ENCODE measurements around the gene IFI16.
"Not testable (repeated sequence)": the region's sequence is repeated elsewhere in the genome, so short reads cannot be mapped to it uniquely, and the experiment has no call there.

The IFI16 gene

GRCh38 chr1:159088546-159089183 is 79.0 kb downstream of the IFI16 start:
- no peak for DNase-seq (ENCODE audit: low read depth, low spot score)
- no peak overlapping the region for H3K4me3 ChIP-seq (ENCODE audit: low read length)

GRCh38 chr1:159089184-159089791 is 79.6 kb downstream of the IFI16 start:
- H3K4me3 ChIP-seq (ENCODE audit: low read length) = no peak overlapping the region
- DNase-seq (ENCODE audit: low read depth, low spot score) = peak; percentile 33

GRCh38 chr1:159090286-159091179 is 80.8 kb downstream of the IFI16 start:
- DNase-seq (ENCODE audit: low read depth, low spot score) = no peak
- no peak overlapping the region for H3K4me3 ChIP-seq (ENCODE audit: low read length)

GRCh38 chr1:159091180-159091560 is 81.5 kb downstream of the IFI16 start:
- DNase-seq (ENCODE audit: low read depth, low spot score) = no peak

GRCh38 chr1:159091607-159092031 is 81.9 kb downstream of the IFI16 start:
- H3K4me3 ChIP-seq (ENCODE audit: low read length) = no peak overlapping the region
- no peak for DNase-seq (ENCODE audit: low read depth, low spot score)

More at GRCh38 chr1:159091180-159091560, 81.5 kb downstream of the IFI16 start:
- no peak overlapping the region for H3K4me3 ChIP-seq (ENCODE audit: low read length)

GRCh38 chr1:159092036-159092760 is 82.5 kb downstream of the IFI16 start:
- DNase-seq (ENCODE audit: low read depth, low spot score) = no peak
- no peak overlapping the region for H3K4me3 ChIP-seq (ENCODE audit: low read length)

GRCh38 chr1:159098596-159098995 is 88.9 kb downstream of the IFI16 start:
- DNase-seq (ENCODE audit: low read depth, low spot score) = no peak
- no peak overlapping the region for H3K4me3 ChIP-seq (ENCODE audit: low read length)

GRCh38 chr1:159100589-159100988 is 90.9 kb downstream of the IFI16 start:
- no peak for DNase-seq (ENCODE audit: low read depth, low spot score)
- H3K4me3 ChIP-seq (ENCODE audit: low read length) = no peak overlapping the region

GRCh38 chr1:159103021-159103420 is 93.3 kb downstream of the IFI16 start:
- DNase-seq (ENCODE audit: low read depth, low spot score); H3K4me3 ChIP-seq (ENCODE audit: low read length): not testable (repeated sequence)
